Thoracic aorta (tissue), 2 donors: ENCODE data around the gene ASIC2. TPM values are rescaled to one million over a fixed set of nuclear protein-coding genes. Genes with fewer than 3 reads are reported as not detected.
A peak's percentile ranks its signal among the peaks of the same experiment; 100 is the strongest.

Experiments used
- ATAC-seq: fragments of 150-250 bp; one replicate; pipeline ENCODE4 v1.8.0; 2017; ENCODE audit warnings: low read depth; ENCODE audit not compliant: insufficient number of reproducible peaks, low FRiP score
- DNase-seq: peaks from one replicate; pipeline ENCODE4 v3.0.0-alpha.2; 2020; ENCODE audit warnings: low spot score
- H3K27ac ChIP-seq, 2 donors: fragments of 200-600 bp; sonication (generic); 1 replicate in 1 of 2; 2 replicates in 1 of 2; pipeline ENCODE4 v1.5.1; 2016; ENCODE audit warnings: mild to moderate bottlenecking in 2 of 2, moderate library complexity in 2 of 2
- H3K27me3 ChIP-seq: fragments of 200-600 bp; sonication (generic); replicated peaks from 2 replicates; pipeline ENCODE4 v1.6.0; 2016; ENCODE audit warnings: mild to moderate bottlenecking; ENCODE audit not compliant: insufficient read depth
- H3K36me3 ChIP-seq: fragments of 200-600 bp; sonication (generic); one replicate; pipeline ENCODE4 v1.5.1; 2016
- H3K4me1 ChIP-seq, 2 donors: fragments of 200-600 bp; sonication (generic); 1 replicate in 1 of 2; 2 replicates in 1 of 2; pipeline versions ENCODE4 v1.5.1 to v1.6.0; 2016; ENCODE audit warnings: low read depth in 2 of 2, mild to moderate bottlenecking in 1 of 2; ENCODE audit not compliant: control insufficient read depth in 1 of 2
- H3K4me3 ChIP-seq: fragments of 200-600 bp; sonication (generic); 2 replicates; pipeline ENCODE4 v1.5.1; 2016; ENCODE audit warnings: mild to moderate bottlenecking
- H3K9me3 ChIP-seq: fragments of 200-600 bp; sonication (generic); 2 replicates; pipeline ENCODE4 v1.5.1; 2016
- total RNA-seq, 2 donors: library from RNA; depleted of rRNA; stranded (reverse); fragments of >200 nt; gene quantifications; one replicate each; pipeline versions ENCODE4 v1.1.0 to v1.2.3, GENCODE V29; 2016
- TF ChIP-seq, protein P1 (sequence below): fragments of 200-600 bp; sonication (generic); IDR thresholded peaks from one replicate; pipeline ENCODE4 v1.5.1; 2019; ENCODE audit warnings: antibody characterized with exemption

Gene ASIC2
- total RNA-seq, 2 donors from 2014 or later = 0.54 to 1.1 TPM

DNA sequence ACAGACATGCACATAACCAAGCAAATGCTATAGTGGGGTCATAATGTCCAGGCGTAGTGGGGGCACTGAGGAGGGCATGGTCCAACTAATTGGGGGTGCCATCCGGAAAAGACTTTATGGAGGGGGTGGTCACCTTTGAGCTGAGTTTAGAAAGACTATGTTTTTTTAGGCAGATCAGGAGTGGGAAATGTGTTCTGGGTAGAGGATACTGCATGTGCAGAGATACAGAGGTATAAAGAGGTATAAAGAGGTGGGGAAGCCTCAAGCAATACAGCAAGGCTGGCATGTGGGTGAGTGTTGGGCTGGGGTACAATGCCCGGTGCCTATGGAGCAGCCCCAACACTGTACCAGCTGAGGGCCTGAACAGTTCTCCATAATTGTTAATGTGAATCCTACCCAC, 248.3 kb downstream of the ASIC2 start:
- Histone ChIP-seq H3K36me3 (no peaks in the 10 kb centered on the region), H3K27ac (no peak overlapping the region), H3K9me3 (no peaks in the 10 kb centered on the region), H3K4me3 (no peak overlapping the region), H3K27me3 (no peaks in the 10 kb centered on the region), H3K4me1 (no peaks in the 10 kb centered on the region)
- no peak for ATAC-seq
- TF ChIP-seq, protein P1, sequence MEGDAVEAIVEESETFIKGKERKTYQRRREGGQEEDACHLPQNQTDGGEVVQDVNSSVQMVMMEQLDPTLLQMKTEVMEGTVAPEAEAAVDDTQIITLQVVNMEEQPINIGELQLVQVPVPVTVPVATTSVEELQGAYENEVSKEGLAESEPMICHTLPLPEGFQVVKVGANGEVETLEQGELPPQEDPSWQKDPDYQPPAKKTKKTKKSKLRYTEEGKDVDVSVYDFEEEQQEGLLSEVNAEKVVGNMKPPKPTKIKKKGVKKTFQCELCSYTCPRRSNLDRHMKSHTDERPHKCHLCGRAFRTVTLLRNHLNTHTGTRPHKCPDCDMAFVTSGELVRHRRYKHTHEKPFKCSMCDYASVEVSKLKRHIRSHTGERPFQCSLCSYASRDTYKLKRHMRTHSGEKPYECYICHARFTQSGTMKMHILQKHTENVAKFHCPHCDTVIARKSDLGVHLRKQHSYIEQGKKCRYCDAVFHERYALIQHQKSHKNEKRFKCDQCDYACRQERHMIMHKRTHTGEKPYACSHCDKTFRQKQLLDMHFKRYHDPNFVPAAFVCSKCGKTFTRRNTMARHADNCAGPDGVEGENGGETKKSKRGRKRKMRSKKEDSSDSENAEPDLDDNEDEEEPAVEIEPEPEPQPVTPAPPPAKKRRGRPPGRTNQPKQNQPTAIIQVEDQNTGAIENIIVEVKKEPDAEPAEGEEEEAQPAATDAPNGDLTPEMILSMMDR = no peak
- DNase-seq = no peak

DNA sequence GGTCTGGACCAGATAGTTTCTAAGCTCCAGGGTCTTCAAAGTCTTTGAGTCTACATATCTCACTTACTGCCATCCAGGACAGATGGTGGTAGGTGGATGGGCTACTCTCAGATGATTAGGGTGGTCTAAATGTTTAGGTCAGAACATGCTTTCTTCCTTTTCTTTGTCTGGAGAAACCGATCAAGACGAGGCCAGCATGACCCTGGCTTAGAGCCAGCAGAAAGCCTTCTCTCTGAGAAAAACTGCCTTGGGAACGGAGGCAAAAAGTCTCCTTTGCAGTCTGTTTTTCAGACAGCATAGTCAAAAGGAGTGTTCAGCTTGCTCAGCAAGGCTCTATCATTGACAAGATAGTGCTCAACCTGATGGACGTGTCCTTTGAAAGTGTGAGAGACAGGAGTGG, 252.6 kb downstream of the ASIC2 start:
- Histone ChIP-seq H3K27me3 (no peaks in the 10 kb centered on the region), H3K4me1 (no peaks in the 10 kb centered on the region), H3K27ac (no peak overlapping the region), H3K4me3 (no peak overlapping the region), H3K36me3 (no peaks in the 10 kb centered on the region), H3K9me3 (no peaks in the 10 kb centered on the region)
- ATAC-seq = no peak
- TF ChIP-seq, protein P1 = no peak
- no peak for DNase-seq

DNA sequence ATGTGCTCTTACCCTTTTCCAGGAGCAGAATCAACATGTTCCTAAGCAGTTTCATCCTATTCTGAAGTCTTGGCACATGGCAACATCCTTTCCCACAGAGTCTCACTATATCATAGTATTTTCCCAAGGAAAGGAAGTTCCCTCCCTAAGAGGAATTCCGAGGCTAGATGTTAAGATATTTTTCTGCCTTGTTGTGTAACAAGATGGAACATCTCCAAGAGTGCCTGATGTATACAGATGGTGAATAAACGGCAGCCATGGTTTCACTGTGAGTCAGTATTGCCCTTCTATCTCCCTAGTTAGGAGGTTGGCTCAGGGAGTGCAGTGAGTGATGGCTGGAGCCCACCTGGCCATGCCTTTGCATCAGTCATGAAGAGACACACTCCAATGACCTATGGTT, 253.2 kb downstream of the ASIC2 start:
- H3K27me3 ChIP-seq = no peaks in the 10 kb centered on the region
- ATAC-seq (no peak), DNase-seq (no peak)
- no peaks in the 10 kb centered on the region for H3K4me1 ChIP-seq
- H3K4me3 ChIP-seq = no peak overlapping the region
- no peaks in the 10 kb centered on the region for H3K36me3 ChIP-seq
- TF ChIP-seq, protein P1 = no peak
- H3K27ac ChIP-seq = no peak overlapping the region
- H3K9me3 ChIP-seq = no peaks in the 10 kb centered on the region

DNA sequence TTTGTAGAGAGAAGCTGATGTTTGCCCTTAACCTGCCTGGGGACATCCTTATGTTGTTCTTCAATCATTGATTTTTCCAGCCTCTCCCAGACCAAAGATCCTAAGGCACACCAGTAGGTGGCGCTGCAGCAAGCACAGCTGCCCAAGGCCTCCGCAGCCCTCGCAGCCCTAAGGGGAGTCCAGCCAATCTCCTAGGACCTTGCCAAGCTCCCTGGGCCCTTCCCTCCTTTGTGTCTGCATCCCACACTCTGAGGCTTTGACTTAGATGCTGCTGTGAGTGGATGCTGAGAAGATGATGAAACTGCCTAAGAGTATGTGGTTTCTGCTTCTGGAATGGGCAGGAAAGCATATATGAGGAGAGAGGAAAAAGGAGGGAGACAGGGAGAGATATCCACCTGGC, 254.4 kb downstream of the ASIC2 start:
- Histone ChIP-seq H3K27me3 (no peaks in the 10 kb centered on the region), H3K4me1 (no peaks in the 10 kb centered on the region), H3K4me3 (no peak overlapping the region), H3K9me3 (no peaks in the 10 kb centered on the region), H3K27ac (no peak overlapping the region), H3K36me3 (no peaks in the 10 kb centered on the region)
- DNase-seq (no peak), ATAC-seq (no peak)
- TF ChIP-seq, protein P1 = peak; percentile 27

DNA sequence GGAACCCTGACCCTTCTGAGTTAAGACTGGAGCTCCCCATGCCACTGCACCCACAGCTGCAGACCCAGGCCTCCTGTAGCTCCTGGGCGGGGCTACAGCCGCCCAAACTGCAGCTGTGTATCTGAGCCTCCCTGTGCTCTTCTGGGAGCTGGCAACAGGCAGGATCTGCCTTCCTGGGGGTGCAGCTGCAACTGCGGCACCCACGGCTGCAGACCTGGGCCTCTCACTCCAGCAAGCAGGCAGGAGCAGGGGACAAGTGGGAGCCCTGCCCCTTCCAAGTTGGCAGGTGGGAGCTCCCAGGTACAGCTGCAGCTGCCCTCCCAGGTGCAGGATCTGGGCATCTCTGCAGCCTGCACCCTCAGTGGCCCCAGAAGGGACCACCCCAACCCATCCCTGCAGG, 259.9 kb downstream of the ASIC2 start:
- no peaks in the 10 kb centered on the region for H3K9me3 ChIP-seq
- H3K36me3 ChIP-seq = no peaks in the 10 kb centered on the region
- no peak overlapping the region for H3K4me3 ChIP-seq
- no peaks in the 10 kb centered on the region for H3K27me3 ChIP-seq
- ATAC-seq (no peak), DNase-seq (no peak)
- H3K4me1 ChIP-seq = no peaks in the 10 kb centered on the region
- TF ChIP-seq, protein P1 = no peak
- no peak overlapping the region for H3K27ac ChIP-seq
